ENCODE data around the gene NEDD9.

DNA sequence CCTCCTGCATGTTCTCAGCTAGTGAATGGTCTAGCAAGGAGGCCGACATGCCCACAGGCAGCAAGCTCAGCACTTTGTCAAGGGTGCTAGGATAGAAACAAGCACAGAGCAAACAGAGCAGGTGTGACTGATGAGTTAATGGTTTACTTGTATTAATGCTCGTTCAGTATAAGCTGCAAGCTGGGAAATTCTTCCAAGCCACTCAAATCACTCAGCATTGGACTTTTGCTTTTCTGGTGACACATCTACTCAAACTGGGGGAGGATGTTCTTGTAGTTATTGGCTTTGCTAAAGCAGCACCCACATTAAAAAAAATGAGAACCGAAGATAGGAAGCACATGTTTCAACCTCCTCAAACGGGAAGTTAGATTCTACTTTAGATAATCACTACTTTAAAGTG lies 43.1 kb upstream of the NEDD9 start:
- TF ChIP-seq CTCF (IDR thresholded peaks at IDR 0.05; ENCODE audit: insufficient read depth, low read length, poor library complexity, severe bottlenecking) (no peak), EZH2phosphoT487 (conservative IDR thresholded peaks at IDR 0.05; ENCODE audit: low read length) (no peak)

Measured in SU-DHL-6 (cell line).